HG03108 (cell line): ENCODE results near the gene C4orf36.

ENCODE experiments used
- ATAC-seq: cut with Tn5 transposase; IDR thresholded peaks from one replicate; pipeline ENCODE4 v1.9.1; 2021; ENCODE audit warnings: moderate library complexity; ENCODE audit not compliant: unreplicated experiment

C4orf36 gene, protein sequence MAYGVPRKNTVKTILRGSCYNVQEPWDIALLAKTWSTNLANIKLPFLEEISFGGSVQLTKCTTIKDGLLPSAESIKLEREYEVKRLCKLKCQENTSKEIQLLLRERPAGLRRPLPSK

DNA sequence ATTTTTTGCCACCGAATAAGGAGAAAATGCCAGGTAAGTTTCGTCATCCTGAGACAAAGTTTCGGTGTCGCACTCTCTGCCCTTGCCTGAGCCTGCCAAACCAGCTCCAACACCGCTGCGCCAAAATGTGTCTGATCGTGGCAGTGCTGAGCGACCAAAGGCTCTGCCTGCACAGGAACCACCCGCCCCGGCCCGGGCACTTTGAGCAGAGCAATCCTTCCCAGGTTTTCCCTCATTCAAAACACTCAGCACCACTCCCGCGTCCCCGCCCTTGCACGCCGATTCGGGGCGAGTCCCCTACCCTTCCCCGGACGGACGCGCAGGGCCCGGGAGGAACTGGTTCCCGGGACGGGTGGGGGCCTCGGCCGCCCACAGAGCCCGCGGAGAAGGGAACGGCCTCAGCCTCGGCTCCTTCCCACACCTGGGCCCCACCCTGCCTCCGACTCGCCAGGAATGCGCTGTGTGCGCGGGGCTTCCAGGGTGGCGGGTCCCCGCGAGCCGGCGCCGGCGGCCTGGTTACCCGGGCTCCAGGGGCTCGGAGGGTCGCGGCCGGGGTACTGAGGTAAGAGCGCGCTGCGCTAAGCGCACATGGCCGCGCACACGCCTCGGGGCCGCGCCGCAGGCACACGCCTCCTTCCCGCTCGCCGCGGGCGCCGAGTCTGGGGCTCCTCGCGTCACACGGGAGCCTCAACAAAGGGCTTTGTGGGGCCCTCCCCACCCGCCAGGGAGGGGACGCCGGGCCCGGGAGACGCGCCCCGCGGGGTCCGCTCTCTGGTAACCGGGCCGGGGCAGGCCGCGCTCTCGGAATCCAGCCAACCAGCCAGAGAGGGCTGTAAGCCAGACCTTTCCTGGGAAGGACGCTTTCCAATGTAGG lies at the start of gene C4orf36:
Gene C4orf36, minus strand, starts transcription at position 661 of the 874 bp plus-strand sequence. CDS start 902 bp downstream, outside the sequence.
- peak; percentile 49 for ATAC-seq

DNA sequence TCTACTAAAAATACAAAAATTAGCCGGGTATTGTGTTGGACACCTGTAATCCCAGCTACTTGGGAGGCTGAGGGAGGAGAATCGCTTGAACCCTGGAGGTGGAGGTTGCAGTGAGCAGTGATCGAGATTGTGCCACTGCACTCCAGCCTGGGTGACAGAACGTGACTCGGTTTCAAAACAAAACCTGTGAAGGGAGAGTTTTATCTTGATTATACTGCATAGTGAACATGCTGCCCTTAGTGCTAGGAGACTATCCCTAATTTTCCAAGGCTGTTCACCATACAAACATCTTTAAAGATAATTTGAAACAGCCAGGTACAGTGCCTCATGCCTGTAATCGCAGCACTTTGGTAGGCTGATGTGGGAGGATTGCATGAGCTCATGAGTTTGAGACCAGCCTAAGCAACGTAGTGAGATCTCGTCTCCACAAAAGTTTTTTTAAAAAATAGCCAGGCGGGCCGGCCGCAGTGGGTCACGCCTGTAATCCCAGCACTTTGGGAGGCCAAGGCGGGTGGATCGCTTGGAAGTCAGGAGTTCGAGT lies 48.8 kb upstream of the C4orf36 start:
- no peak for ATAC-seq

DNA sequence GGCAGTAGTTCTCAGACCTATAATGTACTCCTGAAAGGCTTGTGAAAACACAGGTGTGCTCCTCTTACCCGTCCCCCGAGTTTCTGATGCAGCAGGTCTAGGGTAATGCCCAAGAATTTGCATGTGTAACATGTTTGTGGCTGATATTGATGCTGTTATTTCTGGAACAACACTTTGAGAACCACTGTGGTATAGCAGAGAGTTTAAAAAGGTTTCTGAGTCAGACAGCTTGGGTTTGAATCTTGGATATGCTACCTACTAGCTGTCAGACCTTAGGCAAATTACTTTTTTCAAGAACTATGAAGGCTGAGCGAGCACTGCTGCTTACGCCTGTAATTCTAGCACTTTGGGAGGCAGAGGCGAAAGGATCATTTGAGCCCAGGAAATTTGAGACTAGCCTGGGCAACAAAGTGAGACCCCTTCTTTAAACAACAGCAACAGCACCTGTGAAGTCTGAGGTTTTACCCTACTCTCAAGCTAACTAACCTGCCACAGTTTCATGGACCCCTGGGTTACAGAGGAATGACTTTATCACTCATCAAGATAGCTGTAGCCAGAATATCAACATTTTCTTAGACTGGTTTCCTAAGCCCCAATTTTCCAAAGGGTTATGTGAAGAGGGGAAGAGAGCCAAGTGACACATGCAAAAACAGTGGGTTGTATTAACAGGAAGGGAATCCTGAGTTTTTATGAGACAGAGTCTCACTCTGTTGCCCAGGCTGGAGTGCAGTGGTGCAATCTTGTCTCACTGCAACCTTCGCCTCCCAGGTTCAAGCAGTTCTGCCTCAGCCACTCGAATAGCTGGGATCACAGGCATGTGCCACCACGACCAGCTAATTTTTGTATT lies 47.7 kb upstream of the C4orf36 start:
- ATAC-seq, result peak; percentile 57

DNA sequence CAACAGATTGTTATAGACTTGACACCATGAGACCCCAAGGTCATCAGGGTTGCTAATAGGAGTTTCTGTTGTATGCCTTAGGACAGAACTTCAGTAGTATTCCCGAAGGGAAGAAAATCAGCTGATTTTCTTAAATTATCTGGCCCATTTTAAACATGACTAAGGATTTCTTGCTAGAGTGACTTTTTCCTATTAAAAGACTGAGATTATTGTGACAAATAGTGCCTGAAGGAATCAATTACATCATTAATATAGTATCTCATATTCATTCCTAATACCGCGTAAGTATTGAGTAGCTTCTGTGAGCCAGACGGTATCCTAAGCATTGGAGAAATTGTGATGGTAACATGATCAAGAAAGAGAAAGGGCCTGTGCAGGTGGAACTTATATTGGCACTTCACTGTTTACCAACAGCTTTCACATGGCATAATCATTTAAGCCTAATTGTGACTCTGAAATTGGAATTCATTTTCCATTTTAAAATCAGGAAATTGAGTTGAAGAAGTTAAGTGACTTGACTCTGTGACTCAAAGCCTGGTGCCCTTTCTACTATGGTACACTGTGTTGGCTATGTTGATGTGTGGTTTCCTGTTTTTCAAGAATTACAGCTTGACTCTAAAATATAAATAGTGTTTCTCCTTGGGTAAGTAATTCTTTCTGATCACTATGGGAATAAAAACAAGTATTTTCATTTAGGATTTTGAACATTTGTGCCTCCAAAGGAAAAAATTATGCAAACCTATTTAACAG lies 46.7 kb upstream of the C4orf36 start:
- no peak for ATAC-seq

DNA sequence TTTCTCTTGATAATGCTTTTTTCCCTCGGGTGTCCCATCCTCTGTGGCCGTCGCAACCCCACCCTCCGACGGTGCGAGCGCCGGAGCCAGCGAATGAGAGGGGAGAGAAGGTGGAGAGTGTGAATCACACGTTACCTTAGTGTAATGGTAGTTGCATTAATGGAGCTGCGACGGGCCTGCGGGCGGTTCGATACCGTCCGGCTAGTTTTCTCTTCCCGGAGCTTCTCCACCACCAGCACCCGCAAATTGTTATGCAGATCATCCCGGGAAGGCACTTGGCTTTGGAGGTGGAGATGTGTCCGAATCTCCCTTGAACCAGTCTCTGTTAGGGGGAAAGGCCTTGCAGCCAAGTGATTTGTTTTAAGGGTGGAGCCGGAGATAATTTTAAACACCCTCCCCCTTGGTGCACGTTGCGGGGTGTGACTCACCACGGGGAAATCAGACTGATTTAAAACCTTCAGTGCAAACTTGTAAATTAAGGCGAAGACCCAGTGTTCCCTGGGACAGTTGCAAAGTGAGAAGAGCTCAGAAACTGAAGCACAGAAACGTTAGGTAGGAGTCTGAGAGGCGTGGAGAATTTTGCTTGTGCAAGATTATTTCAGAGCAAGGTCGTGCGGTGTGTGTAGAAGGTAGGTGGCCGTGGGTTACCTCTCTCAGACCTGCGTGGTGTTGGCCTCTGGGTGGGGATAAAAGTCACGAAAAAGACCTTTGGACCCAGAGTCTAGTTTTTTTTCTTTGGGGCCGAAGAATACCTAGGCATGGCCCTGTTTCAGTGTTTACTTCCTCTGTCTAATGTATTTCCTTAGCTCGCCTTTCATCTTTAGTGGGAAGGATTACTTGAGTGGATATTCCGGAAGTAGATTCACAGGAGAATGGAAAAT lies 43.9 kb upstream of the C4orf36 start:
- ATAC-seq, result peak; percentile 21

DNA sequence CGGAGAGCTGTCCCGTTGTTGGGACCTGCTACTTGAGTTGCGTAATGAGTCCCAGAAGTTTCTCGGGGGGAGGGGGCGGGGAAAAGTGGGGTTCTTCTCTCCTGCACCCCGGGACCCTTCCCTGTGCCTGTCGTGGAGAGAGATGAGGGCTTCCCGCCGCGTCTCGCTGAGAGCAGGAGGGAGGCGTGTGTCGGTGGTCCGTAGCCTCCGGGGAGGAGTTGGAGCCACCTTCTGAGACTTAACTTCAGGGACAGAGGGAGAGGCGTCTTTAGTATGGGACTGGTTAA lies 43.3 kb upstream of the C4orf36 start:
- no peak for ATAC-seq

DNA sequence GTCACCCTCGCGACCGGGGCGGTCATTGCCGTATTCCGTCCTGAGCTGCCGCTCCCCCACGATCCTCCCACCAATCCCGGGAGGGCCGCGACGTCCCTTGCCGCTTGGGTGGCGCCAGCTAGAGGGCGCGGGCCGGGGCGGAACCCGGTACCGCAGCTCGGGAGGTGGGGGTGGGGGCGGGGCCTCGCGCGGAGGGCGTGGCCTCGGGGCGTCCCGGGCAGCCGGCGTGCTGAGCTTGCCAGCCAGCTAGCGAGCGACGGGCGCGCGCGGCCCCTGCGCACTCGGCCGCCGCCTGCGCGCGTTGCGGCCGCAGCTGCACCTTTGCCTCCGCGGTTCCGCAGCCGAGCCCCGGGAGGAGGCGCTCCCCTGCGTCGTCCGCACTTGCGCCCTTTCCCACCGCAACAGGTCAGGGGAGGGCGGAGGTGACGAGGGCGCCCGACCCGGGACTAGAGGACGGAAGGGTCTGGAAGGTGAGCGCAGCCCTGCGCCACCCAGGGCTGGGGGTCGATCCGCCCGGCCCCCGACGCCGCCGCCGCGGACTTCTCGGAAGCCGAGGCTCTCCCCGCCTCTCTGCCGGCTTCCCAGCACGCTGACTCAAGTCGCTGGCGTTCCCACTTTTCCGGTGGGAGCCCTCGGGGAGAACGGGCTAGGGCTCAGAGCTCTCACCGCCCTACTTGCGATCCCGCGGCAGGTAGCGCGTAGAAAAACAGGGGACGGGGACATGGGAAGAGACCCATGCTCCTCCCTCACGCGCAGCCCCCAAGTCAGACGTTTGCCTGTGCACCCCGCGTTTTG lies 42.7 kb upstream of the C4orf36 start, which contains the start of gene AFF1:
Gene AFF1, plus strand, starts transcription at position 241 of the 795 bp plus-strand sequence. CDS start 13,523 bp downstream, outside the sequence.
- ATAC-seq, result peak; percentile 45

DNA sequence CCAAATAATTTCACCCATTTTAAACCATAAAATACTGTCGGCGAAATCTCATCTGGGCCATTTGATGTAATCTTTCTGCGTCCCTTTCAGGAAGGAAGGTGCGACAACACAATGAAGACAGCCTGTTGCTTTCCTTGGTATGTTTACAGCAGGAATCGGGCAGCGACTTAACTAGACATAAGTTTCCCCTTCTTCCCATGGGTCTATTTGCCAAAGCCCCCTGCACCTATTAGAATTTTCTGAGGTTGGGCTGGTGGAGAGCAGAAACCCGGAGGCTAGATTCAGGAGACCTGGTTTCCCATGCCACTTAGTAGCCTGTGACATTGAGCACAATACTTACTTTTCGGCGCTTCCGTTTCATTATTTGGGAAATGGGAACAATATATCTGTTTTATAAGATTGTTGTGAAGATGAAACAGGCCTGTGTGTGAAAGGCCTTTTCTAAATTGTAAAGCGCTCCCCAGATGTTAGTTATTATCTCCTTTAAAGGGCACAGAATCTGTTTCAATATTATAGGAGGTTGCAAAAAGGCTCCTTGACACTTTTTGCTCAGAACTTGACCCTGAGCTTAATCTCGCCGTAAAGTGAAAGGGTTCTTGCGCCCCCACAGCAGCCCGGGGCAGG lies 42.0 kb upstream of the C4orf36 start:
- no peak for ATAC-seq

DNA sequence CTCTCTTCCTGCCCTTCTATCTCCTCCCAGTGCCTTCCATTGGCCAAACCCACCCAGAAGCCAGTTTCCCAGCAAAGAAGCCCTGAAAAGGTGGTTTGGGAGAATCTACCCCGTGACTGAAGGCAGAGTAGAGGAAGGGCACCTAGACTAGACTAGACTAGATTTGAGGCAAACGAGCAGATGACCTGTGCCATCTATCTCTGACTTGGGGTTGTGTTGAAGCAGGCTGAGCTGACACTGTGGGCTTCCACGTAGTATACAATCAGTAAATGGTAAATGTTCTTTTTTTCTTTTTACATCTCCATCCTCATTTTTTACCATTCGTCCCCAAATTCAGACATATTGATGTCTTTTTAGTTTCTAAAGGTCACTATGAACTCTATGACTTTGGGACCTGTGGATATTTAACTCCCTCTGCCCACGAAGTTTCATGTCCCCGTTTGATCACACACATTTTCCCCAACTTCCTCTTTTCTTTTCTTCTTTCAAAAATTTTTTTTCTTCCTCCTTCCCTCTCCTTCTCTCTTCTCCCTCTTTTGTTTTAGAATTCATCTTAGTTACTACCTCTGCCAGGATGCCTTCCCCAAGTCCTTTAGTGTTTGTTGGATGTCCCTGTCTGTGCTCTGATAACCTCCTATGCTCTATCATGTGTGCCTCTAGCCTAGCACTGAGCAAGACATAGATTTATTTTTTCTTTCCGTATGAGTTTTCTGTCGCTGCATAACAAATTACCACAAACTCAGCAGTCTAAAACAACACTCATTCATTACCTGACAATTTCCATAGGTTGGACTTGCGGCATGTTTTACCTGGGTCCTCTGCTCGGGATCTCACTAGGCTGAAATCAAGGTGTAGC lies 36.4 kb upstream of the C4orf36 start:
- no peak for ATAC-seq

DNA sequence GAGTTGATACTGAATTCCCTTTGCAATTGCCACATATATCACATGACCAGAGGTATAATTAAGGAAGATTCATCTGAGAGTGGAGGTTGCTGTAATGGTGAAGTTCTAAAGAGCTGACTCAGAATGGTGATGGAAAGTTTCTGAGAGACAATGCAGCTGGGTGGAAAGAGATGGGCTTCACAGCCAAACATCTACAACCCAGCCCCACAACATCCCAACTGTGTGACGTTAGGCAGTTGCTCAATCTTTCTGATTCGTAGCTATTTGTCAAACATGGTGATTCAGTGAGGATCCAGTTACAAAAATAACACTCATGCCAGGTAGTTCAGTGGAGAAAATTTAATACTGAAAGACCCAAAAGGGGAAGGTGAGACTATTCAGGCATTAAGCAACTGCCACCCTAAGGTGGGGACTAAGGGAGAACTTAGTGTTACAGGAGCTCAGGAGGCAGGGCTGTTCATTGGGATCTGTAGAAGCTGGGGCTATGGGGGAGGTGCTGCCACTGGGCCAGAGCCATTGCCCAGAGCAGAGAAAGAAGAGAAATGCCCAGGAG lies 35.7 kb upstream of the C4orf36 start:
- ATAC-seq, result no peak

DNA sequence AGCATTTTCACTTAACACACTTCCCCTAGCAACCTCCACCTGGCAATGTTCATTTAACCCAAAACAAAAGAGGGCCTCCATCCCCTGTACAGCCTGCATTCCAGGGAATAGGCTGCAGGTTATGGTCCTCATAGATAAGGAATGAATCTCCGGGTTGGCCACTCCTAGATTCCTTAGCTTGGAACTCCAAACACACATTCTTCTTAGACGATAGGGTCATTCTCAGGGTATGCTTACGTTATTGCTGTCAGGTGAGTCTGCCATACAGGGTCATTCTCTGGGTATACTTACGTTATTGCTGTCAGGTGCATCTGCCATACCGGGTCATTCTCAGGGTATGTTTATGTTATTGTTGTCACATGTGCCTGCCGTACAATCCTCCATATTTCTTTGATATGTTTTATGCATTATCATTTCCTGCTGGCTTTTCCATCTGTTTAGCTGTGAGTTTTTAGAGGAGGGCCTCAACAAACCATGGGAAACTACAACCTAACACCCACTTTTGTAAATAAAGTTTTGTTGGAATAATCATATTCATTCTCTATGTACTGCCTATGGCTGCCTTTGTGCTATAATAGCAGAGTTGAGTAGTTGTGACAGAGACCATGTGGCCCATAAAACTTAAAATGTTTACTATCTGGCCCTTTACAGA lies 34.3 kb upstream of the C4orf36 start:
- ATAC-seq, result no peak

DNA sequence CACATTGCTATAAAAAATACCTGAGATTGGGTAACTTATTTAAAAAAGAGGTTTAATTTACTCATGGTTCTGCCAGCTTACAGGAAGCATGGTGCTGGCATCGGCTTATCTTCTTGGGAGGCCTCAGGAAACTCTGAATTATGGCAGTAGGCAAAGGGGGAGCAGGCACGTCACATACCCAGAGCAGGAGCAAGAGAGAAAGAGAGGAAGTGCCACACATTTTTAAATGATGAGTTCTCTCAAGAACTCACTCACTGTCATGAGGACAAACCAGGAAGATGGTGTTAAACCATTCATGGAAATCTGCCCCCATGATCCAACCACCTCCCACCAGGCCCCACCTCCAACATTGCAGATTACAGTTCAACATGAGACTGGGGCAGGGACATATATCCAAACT lies 32.6 kb upstream of the C4orf36 start:
- no peak for ATAC-seq

DNA sequence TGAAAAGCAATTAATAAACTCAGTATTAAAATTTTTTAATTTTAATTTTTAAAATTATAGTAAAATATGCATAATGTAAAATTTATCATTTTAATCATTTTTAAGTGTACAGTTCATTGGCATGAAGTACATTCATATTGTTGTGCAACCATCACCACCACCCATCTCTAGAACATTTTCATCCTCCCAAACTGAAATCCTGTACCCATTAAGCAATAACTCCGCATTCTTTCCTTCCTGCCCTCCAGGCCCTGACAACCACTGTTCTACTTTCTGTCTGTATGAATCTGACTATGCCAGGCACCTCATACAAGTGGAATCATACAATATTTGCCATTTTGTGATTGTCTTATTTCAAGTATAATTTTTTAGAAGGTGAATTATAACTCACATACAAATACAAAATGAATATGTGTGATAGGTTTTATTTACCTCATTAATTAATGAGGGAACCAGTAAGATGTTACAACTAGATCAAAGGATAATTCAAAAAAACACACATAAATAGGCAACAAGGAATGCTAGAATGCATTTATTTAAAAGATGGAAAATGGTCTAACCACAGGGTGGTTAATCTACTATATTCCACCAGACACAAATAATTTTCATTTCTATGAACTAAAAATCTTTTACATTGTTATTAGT lies 29.5 kb upstream of the C4orf36 start:
- ATAC-seq, result no peak

DNA sequence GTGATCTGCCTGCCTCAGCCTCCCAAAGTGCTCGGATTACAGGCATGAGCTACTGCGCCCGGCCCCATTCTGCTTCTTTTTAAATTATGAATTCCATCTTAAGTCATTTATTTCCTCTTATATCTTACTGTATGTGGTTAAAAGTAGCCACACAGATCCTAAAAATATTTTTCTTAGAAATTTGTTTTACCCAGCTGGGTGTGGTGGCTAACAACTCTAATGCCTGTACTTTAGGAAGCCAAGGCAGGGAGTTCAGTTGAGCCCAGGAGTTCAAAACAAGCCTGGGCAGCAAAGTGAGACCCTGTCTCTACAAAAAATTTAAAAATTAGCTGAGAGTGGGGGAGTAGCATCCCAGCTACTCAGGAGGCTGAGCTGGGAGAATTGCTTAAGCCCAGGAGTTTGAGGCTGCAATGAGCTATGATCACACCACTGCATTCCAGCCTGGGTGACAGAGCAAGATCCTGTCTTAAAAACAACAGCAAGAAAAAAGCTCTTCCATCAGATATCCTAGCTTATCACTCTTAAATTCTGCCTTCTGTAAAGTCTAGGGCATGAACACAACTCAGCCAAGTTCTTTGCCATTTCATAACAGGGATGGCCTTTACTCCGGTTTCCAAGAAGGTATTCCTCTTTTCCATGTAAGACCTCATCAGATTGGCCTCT lies 27.5 kb upstream of the C4orf36 start:
- no peak for ATAC-seq

DNA sequence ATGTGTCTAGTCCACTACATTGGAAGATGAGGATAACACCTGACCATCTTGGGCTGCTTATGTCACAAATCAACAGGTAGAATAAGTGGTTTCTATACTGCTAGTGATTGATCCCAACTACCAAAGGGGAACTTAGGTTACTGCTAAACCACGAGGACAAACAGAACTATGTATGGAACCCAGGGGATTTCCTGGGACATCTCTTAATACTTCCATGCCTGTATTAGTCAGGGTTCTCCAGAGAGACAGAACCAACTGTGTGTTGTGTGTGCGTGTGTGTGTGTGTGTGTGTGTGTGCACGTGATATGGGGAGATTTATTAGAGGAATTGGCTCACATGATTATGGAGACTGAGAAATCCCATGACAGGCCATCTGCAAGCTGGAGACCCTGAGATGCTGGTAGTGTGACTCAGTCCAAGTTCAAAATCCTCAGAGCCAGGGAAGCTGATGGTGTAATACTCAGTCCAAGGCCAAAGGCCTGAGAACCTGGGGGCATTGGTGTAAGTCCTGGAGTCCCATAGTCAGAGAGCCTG lies 26.4 kb upstream of the C4orf36 start:
- no peak for ATAC-seq
